ENCODE measurements around the gene MMP25. TPM values are rescaled to one million over a fixed set of nuclear protein-coding genes. Genes with fewer than 3 reads are reported as not detected.

Gene MMP25
- polyA plus RNA-seq, 1 donor (not counting 4 experiments of a cell fraction or from before 2014, with no cell fraction given), result 0.09 TPM

- Histone ChIP-seq H3K4me2 (ENCODE audit: control insufficient read depth, extremely low read depth, insufficient read depth, low read depth, low read length) (no peak overlapping the region), H2AFZ (ENCODE audit: control insufficient read depth, low read length) (no peak overlapping the region), H4K20me1 (ENCODE audit: control insufficient read depth, extremely low read depth, insufficient read depth, low read length) (no peaks in the 10 kb centered on the region), H3K4me1 (ENCODE audit: control insufficient read depth, extremely low read depth, insufficient read depth, low read length) (peaks cover 11% of the 10 kb centered on the region), H3K4me3 (ENCODE audit: control insufficient read depth in 2 of 3, extremely low read depth in 1 of 3, insufficient read depth in 2 of 3, low read depth in 1 of 3, low read length in 3 of 3) (no peak overlapping the region), H3K27me3 (ENCODE audit: control insufficient read depth, extremely low read depth, insufficient read depth, low read length) (peaks cover 22% of the 10 kb centered on the region), H3K36me3 (ENCODE audit: control insufficient read depth in 2 of 2, extremely low read depth in 1 of 2, insufficient read depth in 2 of 2, low read length in 2 of 2) (no peaks in the 10 kb centered on the region), H3K79me2 (ENCODE audit: control insufficient read depth, insufficient read depth, low read length) (no peaks in the 10 kb centered on the region), H3K9me3 (ENCODE audit: control insufficient read depth, low read depth, low read length) (no peaks in the 10 kb centered on the region), H3K27ac (ENCODE audit: control insufficient read depth, insufficient read depth, low read length) (no peak overlapping the region), H3K9ac (ENCODE audit: control insufficient read depth, extremely low read depth, insufficient read depth, low read length) (no peak overlapping the region), H3K9me1 (ENCODE audit: control insufficient read depth, extremely low read depth, insufficient read depth, low read length) (no peaks in the 10 kb centered on the region)
- no peak for TF ChIP-seq EZH2 (IDR thresholded peaks at IDR 0.05; ENCODE audit: low read length)
- no peak for TF ChIP-seq CTCF (optimal IDR thresholded peaks at IDR 0.05 in 1 of 3, IDR thresholded peaks at IDR 0.05 in 1 of 3, conservative IDR thresholded peaks at IDR 0.05 in 1 of 3; ENCODE audit: extremely low read depth in 1 of 3, insufficient read depth in 2 of 3, low read length in 3 of 3)
- FAIRE-seq (no peak), DNase-seq (ENCODE audit: low read depth, low spot score) (no peak)
- dilution Hi-C loops (cut with MboI; ENCODE audit: extremely low pct_ligation_motif_present, low sequenced_read_pairs), result no loop called here
Observed at GRCh38 chr16:3007957-3008689, 38.2 kb upstream of the MMP25 start.

- Histone ChIP-seq H3K27me3 (ENCODE audit: control insufficient read depth, extremely low read depth, insufficient read depth, low read length) (peaks cover 27% of the 10 kb centered on the region), H2AFZ (ENCODE audit: control insufficient read depth, low read length) (no peak overlapping the region), H3K79me2 (ENCODE audit: control insufficient read depth, insufficient read depth, low read length) (no peaks in the 10 kb centered on the region), H3K36me3 (ENCODE audit: control insufficient read depth in 2 of 2, extremely low read depth in 1 of 2, insufficient read depth in 2 of 2, low read length in 2 of 2) (no peaks in the 10 kb centered on the region), H3K4me3 (ENCODE audit: control insufficient read depth in 2 of 3, extremely low read depth in 1 of 3, insufficient read depth in 2 of 3, low read depth in 1 of 3, low read length in 3 of 3) (no peak overlapping the region), H4K20me1 (ENCODE audit: control insufficient read depth, extremely low read depth, insufficient read depth, low read length) (no peaks in the 10 kb centered on the region), H3K4me1 (ENCODE audit: control insufficient read depth, extremely low read depth, insufficient read depth, low read length) (peaks cover 14% of the 10 kb centered on the region), H3K4me2 (ENCODE audit: control insufficient read depth, extremely low read depth, insufficient read depth, low read depth, low read length) (no peak overlapping the region), H3K9me3 (ENCODE audit: control insufficient read depth, low read depth, low read length) (no peaks in the 10 kb centered on the region), H3K9me1 (ENCODE audit: control insufficient read depth, extremely low read depth, insufficient read depth, low read length) (no peaks in the 10 kb centered on the region), H3K27ac (ENCODE audit: control insufficient read depth, insufficient read depth, low read length) (no peak overlapping the region), H3K9ac (ENCODE audit: control insufficient read depth, extremely low read depth, insufficient read depth, low read length) (no peak overlapping the region)
- dilution Hi-C loops (cut with MboI; ENCODE audit: extremely low pct_ligation_motif_present, low sequenced_read_pairs), result no loop called here
- TF ChIP-seq EZH2 (IDR thresholded peaks at IDR 0.05; ENCODE audit: low read length), result no peak
- no peak for TF ChIP-seq CTCF (optimal IDR thresholded peaks at IDR 0.05 in 1 of 3, IDR thresholded peaks at IDR 0.05 in 1 of 3, conservative IDR thresholded peaks at IDR 0.05 in 1 of 3; ENCODE audit: extremely low read depth in 1 of 3, insufficient read depth in 2 of 3, low read length in 3 of 3)
- FAIRE-seq (no peak), DNase-seq (ENCODE audit: low read depth, low spot score) (no peak)
Observed at GRCh38 chr16:3008690-3009037, 37.7 kb upstream of the MMP25 start.

Data from keratinocyte (primary cell).